Measurements from ENCODE around the gene ACAP1.

The ACAP1 gene

DNA sequence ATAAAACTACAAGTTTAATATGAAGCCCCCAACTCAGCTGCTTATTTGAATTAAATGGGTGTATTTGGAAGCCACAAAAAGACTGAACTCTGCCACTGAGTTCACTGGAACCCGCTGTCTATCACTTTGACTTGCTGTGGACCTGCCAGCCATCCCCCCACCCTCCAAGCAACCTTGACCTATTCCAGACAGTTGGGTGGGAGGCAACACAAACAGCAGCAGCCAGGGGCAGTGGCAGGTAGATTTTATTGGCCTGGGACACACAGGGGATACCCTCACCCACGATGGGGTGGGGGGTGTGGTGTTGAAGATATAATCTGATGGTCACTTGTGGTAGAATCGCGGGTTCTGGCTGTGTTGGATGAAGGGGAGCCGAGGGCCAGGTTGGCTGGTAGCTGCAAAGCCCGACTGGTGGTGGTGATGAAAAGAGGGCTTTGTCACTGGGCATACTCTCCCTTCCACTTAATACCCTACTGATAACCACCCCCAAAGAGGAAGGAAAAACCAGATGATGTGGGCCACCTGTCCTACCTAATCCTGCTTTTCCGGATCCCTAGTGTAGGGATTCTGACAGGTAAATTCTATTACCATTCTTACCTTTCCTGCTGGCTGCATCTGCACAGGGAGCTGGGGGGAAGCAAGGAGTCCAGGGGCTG is 23.8 kb upstream of the ACAP1 start:
- no peak for DNase-seq (ENCODE audit: low read depth)

DNA sequence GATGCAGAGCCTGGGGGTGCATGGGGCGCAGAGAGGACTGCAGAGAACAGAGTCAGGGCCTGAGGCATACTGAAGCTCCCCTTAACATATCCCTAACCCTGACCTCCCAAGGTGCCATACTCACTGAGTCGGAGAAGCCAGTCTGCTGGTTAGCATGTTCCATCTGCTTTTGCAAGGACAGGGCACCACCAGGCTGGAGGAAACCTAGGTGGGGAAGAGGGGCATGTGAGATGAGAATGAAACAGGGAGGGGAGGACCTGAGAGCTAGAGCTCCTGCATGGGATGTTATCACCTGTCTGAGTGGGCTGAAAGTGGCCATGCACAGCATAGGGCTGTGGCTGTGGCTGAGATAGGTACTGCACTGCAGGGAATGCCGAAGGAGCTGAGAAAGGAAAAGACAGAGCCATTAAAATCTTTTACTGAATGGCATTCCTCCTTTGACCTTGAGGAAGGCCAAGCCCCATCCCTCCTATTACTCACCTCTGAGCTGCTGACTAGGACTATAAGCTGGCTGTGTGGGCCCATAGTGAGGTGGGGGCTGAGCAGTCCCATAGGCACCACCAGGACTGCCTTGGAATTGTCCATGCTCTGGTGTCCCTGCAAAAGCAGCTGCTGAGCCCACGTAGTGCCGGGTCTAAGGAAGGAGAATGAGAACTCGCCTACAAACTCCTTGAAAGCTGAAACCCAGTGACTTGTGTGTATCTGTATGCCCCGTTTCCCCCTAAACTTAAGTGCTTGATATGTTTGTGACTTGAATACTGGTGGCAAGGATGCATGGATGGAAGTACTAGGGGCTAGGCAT is 23.0 kb upstream of the ACAP1 start:
- DNase-seq (ENCODE audit: low read depth): no peak

DNA sequence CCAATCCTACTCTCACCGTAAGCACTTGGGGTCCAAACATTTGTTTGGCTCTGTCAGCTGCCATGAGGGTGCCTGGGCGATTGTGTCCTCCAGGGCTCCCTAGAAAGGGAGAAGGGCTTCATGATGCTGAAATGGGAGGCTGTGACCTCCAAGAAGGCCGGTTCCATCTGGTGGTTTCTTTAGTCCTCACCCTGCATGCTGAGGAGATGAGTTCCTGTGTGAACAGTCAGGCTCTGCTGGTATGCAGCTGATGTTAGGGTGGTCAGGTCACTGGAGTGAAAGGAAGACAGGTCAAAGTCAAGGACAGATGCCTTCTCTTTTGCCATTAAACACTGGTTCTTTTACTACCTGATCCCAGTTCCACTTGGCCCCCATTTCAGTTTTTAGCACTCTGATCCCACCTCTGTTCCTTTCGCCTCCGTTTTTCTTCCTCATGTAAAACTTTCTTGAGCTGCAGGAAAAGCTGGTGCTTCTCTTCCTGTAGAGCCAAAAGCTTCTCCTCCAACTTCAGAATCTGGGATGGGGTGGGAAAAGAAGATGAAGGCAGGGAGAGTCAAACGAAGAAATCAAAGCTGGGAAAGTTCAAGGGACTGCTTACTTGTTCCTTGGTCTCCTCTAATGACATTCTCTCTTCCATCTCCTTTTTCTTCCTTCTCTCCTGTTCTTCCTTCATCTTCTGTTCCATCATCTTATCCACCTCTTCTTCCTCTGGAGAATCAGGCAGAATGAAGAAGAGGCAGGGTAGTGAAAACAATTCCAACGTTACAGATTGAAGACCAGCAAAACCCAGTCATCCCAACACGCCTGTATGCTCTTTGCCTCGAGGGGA is 22.2 kb upstream of the ACAP1 start:
- no peak for DNase-seq (ENCODE audit: low read depth)

DNA sequence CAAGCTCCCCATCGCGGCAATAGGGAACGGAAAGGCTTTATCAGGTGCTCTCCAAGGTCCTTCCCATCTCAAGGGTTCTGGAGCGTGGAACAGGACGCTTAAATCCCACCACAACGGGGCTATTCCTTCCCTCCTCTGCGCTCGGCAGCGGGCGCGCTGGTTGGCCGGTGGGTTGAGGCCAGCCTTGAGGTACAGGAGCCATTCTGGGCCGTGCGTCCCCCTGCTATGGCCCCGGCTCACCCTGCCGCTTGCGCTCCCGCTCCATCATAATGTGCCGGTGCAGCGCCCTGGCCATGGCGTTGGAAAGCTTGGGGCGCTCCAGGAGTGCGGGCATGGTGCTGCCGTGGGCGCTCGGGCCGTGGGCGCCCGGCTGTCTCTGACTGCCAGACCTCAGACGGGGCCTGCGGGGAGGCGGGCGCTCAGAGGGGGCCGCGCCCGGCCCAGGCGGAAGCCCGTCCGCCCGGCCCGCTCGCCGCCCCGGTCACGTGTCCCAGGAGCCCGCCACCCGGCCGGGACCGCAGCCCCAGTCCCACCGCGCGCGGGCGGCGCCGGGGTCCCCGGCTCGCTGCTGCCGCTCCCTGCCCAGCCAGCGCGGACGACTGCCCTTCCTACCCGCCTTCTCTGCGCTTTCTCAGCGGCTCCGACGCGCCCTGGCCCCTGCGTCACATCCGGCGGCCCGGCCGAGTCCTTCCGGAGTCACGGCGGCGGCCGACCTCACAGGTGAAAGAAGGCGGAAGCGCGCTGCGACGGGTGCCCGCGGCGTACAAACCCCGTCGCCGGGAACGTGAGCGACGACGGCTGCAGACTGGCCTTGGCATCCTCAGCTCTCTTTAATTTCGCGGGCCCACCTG is 21.4 kb upstream of the ACAP1 start, which contains the start of gene GPS2:
GPS2 (minus strand) TSS at position 642 of the 851 bp plus-strand sequence; CDS start at position 334, 308 bp downstream.
- peak; percentile 26 for DNase-seq (ENCODE audit: low read depth)

DNA sequence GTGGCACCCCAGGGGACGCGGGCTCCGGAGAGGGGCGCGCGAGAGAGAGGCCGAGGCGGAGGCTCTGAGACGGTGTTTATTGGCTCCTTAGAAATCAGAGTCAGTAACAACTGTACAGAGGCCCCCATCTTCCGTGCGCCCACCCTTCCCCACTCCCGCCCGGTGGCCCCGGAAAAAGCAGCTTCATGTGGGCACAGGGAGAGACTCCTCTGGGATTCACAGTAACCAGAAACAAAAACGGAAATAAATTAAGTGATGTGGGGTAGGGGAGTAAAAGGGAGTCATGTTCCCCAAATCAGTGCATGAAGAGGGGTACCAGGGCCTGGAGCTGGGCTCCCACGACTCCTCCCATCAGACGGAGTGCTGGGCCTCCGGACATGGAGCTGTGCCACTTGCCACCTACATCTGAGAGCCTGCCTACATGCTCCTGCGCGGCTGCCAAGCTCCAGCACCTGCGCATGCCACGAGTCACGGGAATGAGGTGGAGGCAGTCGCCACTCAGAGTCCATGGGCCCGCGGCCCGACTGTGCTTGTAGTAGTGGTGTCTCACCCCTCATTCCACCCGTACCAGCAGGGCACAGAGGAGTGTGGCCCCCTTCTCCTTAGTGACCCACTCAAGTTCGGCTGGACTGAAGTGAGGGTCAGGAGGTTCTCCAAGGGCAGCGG is 20.6 kb upstream of the ACAP1 start:
- DNase-seq (ENCODE audit: low read depth): no peak

DNA sequence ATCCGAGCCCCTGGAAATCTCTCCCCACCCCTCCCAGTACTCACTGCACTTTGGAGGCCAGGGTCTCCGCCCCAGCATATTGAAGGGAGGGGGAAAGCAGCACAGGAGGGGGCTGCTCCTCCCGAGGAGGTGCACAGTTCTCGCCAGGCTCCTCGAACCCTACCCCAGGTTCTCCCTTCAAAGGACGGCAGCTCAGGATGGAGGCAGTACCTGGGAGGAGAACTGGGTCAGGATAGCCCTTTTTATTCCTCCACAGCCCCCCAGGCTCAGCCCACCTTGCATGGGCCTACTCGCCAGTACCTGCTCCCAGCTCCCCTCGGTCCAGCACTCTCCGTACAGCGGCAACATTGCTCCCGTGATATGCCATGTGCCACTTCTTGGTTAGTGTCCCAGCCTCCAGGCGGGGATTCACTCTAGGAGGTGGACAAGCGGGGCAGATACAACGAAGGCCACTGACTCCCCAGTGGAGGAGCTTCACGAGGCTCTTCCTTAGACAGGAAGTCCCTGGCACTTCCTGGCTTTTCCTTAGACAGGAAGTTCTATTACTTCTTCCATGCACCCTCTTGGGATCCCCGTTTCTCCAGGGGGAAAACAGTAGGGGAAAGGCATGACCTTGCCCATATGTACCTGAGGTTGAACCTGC is 19.0 kb upstream of the ACAP1 start:
- DNase-seq (ENCODE audit: low read depth): no peak

DNA sequence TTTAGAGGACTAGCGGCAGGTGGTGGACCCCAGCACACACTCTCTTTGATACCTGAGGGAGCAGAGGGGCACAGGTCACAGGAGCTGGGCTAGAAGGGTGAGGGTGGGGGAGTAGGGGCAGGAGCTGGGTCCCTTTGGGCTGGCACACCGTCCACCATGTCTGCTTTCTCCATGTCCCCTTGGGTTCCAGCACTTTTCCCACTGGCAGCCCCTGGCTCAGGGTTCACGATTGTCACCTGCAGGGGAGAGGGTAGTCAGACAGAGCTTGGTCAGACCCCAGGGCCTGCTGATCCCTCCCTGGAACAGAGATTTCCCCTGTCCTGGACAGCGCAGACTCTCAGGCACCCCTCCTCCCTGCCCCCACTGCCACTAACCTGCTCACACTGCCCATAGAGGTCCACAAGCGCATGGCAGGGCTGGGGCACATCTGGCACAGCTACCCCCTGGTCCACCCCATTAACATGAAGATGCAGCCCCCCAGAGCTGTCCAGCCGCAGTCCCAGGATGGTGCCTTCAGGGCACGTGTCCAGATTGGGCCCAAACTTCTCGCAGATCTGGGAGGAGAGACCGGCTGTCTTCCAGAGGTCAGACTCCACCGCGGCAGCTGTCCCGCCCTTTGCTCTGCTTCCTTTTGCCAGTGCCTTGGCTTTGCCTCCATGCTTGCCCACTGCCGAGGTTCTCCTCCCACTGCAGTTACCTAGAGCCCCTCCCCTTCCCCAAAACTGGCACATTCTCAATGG is 18.0 kb upstream of the ACAP1 start:
- DNase-seq (ENCODE audit: low read depth): no peak

DNA sequence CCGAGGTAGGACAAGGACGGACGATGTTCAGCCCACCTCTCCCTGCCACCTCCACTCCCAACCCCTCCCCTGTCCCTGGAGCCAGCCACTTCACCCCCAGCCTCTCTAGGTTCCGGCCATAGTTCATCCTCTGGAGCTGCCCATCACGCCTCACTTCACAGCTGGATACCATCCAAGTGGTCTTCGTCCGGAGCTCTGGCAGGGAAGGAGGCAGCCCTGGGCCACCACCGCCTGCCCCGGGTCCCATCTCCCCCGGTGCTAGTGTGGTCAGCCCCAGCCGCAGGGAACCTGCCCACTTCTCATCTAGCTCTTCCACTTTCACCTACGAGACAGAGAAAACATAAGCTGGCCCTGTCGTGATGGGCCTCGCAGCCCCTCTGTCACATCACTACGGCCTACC is 14.9 kb upstream of the ACAP1 start:
- no peak for DNase-seq (ENCODE audit: low read depth)

DNA sequence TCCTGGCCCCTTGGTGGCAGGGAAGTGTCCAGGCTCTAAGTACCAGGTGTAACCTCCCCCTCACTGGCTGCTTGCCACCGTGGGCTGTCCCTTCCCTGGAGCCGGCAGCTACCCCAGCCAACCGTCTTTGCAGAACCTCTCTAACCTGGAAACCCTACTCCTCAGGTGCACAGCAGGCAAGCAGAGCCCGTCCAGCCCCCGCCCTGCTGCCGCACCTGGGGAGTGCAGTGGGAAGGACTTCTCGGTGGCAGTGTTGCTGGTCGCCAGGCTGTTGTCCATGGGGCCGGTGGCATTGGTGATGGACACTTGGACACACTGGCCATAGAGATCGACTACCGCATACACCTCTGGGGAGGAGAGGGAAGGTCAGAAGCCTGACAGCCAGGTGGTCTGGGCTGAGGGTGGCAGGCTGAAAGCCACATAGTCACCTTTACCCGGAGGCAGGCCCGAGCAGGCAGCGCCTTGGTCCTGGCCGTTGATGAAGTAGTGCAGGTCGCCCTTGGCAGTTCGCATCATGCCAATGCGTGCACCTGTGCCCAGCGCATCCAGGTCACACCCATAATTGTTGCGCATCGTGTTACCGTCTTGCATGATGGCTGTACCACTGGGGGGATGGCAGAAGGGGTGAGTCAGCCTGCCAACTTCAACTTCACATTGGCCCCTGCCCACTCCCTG is 13.7 kb upstream of the ACAP1 start:
- no peak for DNase-seq (ENCODE audit: low read depth)

DNA sequence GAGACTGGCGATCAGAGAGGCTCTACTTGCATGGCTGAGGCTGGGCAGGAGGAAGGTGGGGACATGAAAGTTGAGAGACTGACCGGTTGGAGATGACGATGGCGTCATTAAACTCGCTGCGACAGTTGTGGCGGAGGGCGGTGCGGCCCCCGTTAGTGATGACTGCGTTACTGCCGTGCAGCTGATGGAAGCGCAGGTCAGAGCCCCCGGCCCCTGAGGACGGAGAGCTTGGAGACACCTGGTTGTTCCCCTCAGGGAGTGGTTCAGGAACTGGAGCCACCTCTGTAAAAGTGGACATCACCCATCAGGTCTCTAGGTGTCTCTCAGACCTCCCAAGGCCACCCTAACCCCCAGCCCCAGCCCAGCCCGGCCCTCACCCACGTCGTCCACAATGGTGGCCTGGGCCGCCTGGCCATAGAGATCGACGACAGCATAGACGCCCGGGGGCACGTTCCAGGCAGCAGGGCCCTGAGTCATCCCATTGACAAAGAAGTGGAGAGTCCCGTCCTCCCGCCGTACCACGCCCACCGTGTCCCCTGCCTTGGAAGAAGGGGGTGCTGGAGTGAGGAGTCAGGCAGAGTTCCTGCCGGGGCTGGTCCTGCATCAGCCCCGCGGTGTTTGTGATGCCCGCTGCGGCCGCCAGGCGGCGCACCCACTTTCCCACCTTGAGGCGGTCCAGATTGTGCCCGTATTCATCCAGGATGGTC is 12.4 kb upstream of the ACAP1 start:
- DNase-seq (ENCODE audit: low read depth): no peak

DNA sequence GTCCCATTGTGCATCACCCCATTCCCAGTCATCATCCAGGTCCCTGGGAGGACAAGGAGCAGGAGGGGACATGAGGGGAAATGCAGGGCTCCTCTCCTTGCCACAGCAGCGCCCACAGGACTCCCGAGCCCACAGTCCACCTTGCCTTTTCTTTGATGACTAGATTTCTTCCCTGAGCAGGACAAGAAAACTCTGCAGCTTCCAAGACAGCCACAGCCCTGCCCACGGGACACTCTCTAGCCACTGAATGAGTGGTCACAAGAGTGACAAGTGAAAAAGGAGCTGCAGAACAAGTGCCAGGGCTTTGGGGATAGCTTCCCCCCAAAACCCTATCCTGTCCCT is 11.9 kb upstream of the ACAP1 start:
- no peak for DNase-seq (ENCODE audit: low read depth)

DNA sequence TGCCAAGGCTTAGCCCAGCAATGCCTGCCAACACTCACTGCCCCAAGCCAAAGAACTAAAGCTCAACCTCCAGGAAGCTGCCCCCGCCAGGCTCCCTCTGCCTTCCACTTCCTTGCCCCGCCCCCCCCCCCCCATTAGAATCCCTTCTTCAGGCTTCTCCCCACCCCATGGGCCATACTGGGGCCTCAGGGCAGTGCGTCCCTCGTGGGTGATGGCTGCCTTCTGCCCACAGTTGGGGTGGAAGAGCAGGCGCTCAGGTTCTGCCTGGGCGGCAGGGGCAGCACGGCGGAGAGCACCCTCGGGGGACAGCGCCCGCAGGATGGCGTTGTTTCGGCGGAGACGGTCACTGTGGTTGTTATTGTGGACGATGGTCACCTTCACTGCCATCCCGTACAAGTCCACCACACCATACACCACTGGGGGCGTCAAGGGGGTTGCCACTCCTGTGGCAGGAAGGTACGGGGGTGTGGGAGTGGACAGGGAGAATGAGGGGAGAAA is 11.2 kb upstream of the ACAP1 start:
- no peak for DNase-seq (ENCODE audit: low read depth)

DNA sequence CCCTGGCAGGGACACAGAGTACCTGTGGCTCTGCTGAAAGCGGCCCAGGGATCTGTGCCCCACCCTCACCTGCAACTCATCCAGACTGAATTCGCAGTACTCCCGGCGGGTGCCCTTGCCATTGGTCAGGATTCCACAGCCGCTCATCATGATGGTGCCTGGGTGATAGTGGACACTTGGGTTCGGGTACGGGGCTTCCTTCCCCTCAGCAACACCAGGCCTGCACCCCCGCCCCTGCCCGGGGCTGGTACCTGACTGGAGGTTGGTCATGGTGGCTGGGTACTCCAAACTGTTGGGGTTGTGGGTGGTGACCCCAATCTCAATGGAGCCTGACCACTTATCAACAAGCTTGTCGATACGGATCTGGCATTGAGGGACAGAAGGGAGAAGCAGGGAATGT is 10.1 kb upstream of the ACAP1 start:
- no peak for DNase-seq (ENCODE audit: low read depth)

DNA sequence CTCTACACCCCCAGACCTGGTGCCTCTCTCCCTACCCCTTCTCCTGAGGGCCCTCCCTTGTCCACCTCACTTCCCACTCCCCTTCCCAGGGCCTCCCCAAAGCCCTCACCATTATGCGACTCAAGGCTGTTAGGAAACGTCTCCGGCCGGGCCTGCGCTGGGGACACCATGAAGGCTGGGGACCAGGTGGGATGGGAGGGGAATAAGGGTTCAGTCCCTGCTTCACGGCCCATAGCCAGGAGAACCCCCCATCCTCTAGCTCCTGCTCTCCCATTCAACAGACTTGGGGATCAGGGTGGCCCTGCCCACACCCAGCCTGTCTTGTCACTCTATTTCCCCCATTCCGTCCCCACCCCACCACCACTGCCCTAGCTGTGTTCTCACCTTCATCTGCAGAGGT is 9.3 kb upstream of the ACAP1 start:
- no peak for DNase-seq (ENCODE audit: low read depth)

DNA sequence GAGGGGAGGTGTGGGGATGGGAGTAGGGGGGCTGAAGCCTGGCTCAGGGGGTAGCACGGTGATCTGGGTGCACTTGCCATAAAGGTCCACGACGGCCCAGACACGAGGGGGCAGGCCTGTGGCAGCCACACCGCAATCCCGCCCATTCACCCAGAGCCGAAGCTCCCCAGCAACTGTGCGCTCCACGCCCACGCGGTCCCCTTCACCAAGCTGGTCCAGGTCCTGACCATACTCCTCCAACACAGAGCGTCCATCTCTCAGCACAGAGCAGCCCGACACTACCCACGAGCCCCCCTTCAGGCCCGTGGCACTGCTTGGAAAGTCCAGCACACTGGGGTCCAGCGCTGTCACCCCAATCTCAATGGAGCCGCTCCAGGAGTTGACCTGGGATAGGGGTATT is 8.8 kb upstream of the ACAP1 start:
- DNase-seq (ENCODE audit: low read depth): no peak

DNA sequence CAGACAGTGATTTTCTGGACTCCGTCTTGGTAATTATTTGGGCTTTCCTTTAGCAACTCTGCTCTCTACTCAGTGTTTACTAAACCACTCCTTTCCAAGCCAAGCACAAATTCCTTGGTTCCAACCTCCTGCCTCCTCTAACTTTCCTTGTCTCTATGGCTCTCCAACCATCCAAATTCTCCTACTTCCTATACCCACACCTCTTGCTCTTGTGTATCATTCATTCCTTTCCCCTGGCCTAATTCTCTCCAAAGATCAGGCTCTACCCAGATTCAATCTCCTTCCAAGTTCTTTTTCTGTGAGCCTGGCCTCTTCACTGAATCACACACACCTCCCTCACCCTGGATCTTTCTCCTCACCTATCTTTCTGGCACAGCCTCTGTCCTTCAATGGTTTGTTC is 8.3 kb upstream of the ACAP1 start:
- no peak for DNase-seq (ENCODE audit: low read depth)

DNA sequence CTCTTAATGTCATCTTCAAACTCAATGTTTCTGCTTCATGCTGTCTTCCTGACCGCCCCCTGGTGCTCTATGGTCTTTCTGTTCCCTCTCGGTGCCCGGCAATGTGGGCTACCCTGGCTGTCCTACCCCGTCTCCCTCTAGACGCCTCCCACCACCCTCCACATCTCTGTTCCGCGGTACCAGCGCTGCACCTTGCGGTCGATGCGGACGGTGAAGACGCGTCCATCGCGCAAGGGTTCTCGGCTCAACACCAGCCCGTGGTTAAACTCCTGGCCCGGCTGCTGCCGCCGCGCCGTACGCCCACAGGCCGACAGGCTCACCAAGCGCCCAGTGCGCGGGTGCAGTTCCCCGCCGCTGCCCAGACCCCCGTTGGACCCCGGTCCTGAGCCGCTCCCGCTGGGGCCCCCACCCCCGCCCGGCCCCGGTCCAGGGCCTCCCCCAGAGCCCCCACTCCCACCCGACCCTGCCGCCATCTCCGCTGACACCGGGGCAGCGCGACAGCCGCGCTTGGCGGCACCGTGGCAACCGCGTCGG is 7.4 kb upstream of the ACAP1 start, which contains the start of gene NEURL4:
NEURL4 (minus strand) TSS at position 496 of the 534 bp plus-strand sequence; CDS start at position 473, 23 bp downstream.
- no peak for DNase-seq (ENCODE audit: low read depth)

DNA sequence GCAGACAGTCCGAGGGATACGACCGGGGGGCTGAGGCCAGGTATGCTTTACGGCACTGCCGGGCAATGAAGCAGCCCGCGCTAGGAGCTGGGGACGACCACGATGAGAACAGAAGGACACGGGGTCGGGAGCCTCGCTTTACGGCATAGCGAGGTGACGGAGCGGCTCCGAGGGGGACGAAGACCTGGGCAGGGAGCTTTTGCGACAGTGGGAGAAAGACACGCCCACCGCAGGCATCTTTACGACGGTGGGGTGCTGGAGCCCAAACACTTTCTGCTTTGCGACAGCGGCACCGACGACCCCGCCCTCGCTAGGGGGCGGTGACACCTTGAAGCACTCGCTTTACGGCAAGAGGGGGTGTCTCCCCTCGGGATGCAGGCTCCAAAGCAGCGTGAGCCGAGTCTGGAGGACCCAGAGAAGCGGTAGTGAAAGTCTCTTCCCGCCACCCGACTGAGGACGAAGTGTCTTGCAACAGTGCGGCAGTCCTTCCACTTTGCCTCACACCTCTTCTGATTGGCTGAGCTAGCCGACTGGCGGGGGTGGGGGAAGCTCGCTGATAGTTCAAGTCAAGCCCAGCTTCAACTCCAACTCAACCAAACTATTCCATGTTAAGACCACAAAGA is 6.8 kb upstream of the ACAP1 start:
- peak; percentile 91 for DNase-seq (ENCODE audit: low read depth)

Data from non-pigmented ciliary epithelial cell (primary cell).